Liver (tissue), 2 donors: ENCODE data around the gene GAB2.

Experiments
- TF ChIP-seq, protein P1 (sequence below): fragments of 150-350 bp; IDR thresholded peaks from 2 replicates; pipeline ENCODE4 v1.5.1; 2017; ENCODE audit warnings: improper control_type of control experiment, low read depth, low read length; ENCODE audit not compliant: missing input control
- TF ChIP-seq, protein P2 (sequence below): IDR thresholded peaks from 2 replicates; pipeline ENCODE4 v1.6.1; 2016; ENCODE audit warnings: antibody characterized with exemption
- donor health status: healthy.

DNA sequence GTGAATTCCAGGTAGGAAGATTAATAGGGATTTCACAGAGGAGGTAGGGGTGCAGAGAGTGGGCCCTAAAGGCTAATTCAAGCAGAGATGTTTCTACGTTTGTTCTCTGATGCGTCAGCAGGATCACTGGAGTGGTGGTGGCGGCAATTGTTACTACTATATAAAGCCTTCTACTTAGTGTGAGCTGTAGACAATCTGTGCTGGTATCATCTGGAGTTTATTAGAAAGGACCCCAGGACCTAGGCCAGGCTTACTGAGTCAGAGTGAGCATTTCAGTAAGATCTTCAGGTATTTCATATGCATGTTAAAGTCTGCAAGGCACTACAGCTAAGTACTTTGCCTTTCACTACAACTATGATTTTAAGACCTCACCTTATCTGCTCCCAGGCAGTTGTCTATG, 169.4 kb downstream of the GAB2 start:
- TF ChIP-seq, protein P1, sequence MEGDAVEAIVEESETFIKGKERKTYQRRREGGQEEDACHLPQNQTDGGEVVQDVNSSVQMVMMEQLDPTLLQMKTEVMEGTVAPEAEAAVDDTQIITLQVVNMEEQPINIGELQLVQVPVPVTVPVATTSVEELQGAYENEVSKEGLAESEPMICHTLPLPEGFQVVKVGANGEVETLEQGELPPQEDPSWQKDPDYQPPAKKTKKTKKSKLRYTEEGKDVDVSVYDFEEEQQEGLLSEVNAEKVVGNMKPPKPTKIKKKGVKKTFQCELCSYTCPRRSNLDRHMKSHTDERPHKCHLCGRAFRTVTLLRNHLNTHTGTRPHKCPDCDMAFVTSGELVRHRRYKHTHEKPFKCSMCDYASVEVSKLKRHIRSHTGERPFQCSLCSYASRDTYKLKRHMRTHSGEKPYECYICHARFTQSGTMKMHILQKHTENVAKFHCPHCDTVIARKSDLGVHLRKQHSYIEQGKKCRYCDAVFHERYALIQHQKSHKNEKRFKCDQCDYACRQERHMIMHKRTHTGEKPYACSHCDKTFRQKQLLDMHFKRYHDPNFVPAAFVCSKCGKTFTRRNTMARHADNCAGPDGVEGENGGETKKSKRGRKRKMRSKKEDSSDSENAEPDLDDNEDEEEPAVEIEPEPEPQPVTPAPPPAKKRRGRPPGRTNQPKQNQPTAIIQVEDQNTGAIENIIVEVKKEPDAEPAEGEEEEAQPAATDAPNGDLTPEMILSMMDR, result no peak
- TF ChIP-seq, protein P2, sequence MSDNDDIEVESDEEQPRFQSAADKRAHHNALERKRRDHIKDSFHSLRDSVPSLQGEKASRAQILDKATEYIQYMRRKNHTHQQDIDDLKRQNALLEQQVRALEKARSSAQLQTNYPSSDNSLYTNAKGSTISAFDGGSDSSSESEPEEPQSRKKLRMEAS, result no peak
